Gastroesophageal sphincter (tissue), 3 donors: Measurements from ENCODE around the gene VMP1.

Experiments used
- EP300 ChIP-seq: sonication (generic); formaldehyde crosslinking; IDR thresholded peaks from one replicate; pipeline ENCODE4 v1.6.1; 2017; ENCODE audit warnings: antibody characterized with exemption, mild to moderate bottlenecking
- POLR2A ChIP-seq, 2 donors: fragments of 450-650 bp; IDR thresholded peaks; one replicate each; pipeline ENCODE4 v1.6.1; 2017; ENCODE audit warnings: antibody characterized with exemption in 2 of 2, mild to moderate bottlenecking in 2 of 2, moderate library complexity in 1 of 2
- POLR2AphosphoS5 ChIP-seq: sonication (generic); formaldehyde crosslinking; IDR thresholded peaks from one replicate; pipeline ENCODE4 v1.6.1; 2017; ENCODE audit warnings: antibody characterized with exemption
- TF ChIP-seq, protein P1 (sequence below), 4 experiments: fragments of 200-600 bp in 2 of 4; fragments of 450-650 bp in 2 of 4; sonication (generic) in 1 of 4; IDR thresholded peaks; one replicate each; pipeline ENCODE4 v1.5.1; 2017 to 2019; ENCODE audit warnings: antibody characterized with exemption in 4 of 4, mild to moderate bottlenecking in 2 of 4, moderate library complexity in 2 of 4

DNA sequence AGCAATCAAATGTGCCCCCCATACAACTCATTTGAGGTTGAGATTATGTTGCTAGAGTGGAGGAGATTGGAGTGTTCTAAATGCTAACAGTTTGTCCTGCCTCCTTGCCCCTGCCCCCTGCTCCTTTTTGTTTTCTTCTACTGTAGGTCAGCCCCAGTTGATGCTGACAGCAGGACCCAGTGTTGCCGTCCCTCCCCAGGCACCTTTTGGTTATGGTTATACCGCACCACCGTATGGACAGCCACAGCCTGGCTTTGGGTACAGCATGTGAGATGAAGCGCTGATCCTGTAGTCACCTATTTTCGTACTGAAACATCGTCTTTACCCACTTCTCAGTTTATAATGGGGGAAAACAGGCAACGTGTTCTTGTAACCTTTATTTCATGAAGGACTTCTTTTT lies 13.9 kb upstream of the VMP1 start:
- TF ChIP-seq, protein P1, sequence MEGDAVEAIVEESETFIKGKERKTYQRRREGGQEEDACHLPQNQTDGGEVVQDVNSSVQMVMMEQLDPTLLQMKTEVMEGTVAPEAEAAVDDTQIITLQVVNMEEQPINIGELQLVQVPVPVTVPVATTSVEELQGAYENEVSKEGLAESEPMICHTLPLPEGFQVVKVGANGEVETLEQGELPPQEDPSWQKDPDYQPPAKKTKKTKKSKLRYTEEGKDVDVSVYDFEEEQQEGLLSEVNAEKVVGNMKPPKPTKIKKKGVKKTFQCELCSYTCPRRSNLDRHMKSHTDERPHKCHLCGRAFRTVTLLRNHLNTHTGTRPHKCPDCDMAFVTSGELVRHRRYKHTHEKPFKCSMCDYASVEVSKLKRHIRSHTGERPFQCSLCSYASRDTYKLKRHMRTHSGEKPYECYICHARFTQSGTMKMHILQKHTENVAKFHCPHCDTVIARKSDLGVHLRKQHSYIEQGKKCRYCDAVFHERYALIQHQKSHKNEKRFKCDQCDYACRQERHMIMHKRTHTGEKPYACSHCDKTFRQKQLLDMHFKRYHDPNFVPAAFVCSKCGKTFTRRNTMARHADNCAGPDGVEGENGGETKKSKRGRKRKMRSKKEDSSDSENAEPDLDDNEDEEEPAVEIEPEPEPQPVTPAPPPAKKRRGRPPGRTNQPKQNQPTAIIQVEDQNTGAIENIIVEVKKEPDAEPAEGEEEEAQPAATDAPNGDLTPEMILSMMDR (IDR thresholded peaks at IDR 0.05): no peak
- TF ChIP-seq EP300 (no peak), POLR2AphosphoS5 (no peak), POLR2A (IDR thresholded peaks at IDR 0.05) (no peak)
